Measurements from ENCODE around the gene HIF3A. TPM values are rescaled to one million over a fixed set of nuclear protein-coding genes. Genes with fewer than 3 reads are reported as not detected.
A peak's percentile ranks its signal among the peaks of the same experiment; 100 is the strongest.

Gene HIF3A
- total RNA-seq, 2 donors from 2014 or later, result not detected

GRCh38 chr19:46353730-46354528 is 57.1 kb downstream of the HIF3A start:
- Mint-ChIP-seq H3K9me3 (no peaks in the 10 kb centered on the region), H3K27me3 (no peaks in the 10 kb centered on the region), H3K27ac (peak overlapping the region; percentile 43), H3K4me3 (no peak overlapping the region), H3K4me1 (peaks cover 34% of the 10 kb centered on the region), H3K36me3 (ENCODE audit: low read depth) (peaks cover 74% of the 10 kb centered on the region)
- ATAC-seq (replicated peaks), result no peak

- H3K27me3 Mint-ChIP-seq, result no peaks in the 10 kb centered on the region
- peak; percentile 60 for ATAC-seq (replicated peaks)
- H3K4me1 Mint-ChIP-seq, result peaks cover 21% of the 10 kb centered on the region
- H3K9me3 Mint-ChIP-seq, result no peaks in the 10 kb centered on the region
- peak overlapping the region; percentile 90 for H3K27ac Mint-ChIP-seq
- peak overlapping the region; percentile 20 for H3K4me3 Mint-ChIP-seq
- peaks cover 67% of the 10 kb centered on the region for H3K36me3 Mint-ChIP-seq (ENCODE audit: low read depth)
Measured at GRCh38 chr19:46355234-46356148, 58.6 kb downstream of the HIF3A start.

GRCh38 chr19:46356149-46357055 is 59.6 kb downstream of the HIF3A start:
- peaks cover 67% of the 10 kb centered on the region for H3K36me3 Mint-ChIP-seq (ENCODE audit: low read depth)

GRCh38 chr19:46357846-46358583 is 61.2 kb downstream of the HIF3A start:
- no peak overlapping the region for H3K27ac Mint-ChIP-seq
- peaks cover 72% of the 10 kb centered on the region for H3K36me3 Mint-ChIP-seq (ENCODE audit: low read depth)
- no peak for ATAC-seq (replicated peaks)
- H3K9me3 Mint-ChIP-seq, result no peaks in the 10 kb centered on the region
- peaks cover 20% of the 10 kb centered on the region for H3K4me1 Mint-ChIP-seq
- no peak overlapping the region for H3K4me3 Mint-ChIP-seq
- H3K27me3 Mint-ChIP-seq, result no peaks in the 10 kb centered on the region

More at GRCh38 chr19:46356149-46357055, 59.6 kb downstream of the HIF3A start:
- Mint-ChIP-seq H3K4me1 (peaks cover 15% of the 10 kb centered on the region), H3K4me3 (no peak overlapping the region), H3K27me3 (no peaks in the 10 kb centered on the region), H3K27ac (no peak overlapping the region), H3K9me3 (no peaks in the 10 kb centered on the region)
- ATAC-seq (replicated peaks), result peak; percentile 44

DNA sequence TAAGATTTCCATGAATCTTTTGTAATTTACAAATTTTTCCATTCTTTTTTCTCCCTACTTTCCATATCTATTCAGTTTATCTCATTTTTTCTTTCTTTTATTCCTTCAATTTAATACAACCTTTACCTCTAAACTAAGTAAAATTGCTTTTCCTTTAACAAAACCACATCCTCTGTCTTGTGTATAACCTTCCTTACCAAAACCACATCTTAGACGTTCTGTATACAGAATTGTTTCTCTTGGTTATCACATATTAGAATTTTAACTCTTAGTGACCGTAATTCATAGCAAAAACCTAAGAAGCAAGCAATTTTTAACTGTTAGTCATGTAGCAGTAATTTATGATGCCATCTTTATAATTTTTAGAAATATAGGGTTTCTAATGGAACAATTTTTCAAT is 65.1 kb downstream of the HIF3A start:
- Mint-ChIP-seq H3K4me3 (peak overlapping the region; percentile 54), H3K36me3 (ENCODE audit: low read depth) (peaks cover 71% of the 10 kb centered on the region), H3K27me3 (no peaks in the 10 kb centered on the region), H3K9me3 (no peaks in the 10 kb centered on the region), H3K4me1 (peaks cover 14% of the 10 kb centered on the region), H3K27ac (no peak overlapping the region)
- ATAC-seq (replicated peaks), result no peak

GRCh38 chr19:46364359-46364758 is 67.5 kb downstream of the HIF3A start:
- Mint-ChIP-seq H3K27me3 (no peaks in the 10 kb centered on the region), H3K36me3 (ENCODE audit: low read depth) (peaks cover 59% of the 10 kb centered on the region), H3K4me3 (no peak overlapping the region), H3K4me1 (peaks cover 6% of the 10 kb centered on the region), H3K9me3 (no peaks in the 10 kb centered on the region), H3K27ac (no peak overlapping the region)
- ATAC-seq (replicated peaks), result no peak

GRCh38 chr19:46365561-46365960 is 68.7 kb downstream of the HIF3A start:
- H3K27ac Mint-ChIP-seq, result no peak overlapping the region
- H3K4me3 Mint-ChIP-seq, result no peak overlapping the region
- no peaks in the 10 kb centered on the region for H3K27me3 Mint-ChIP-seq
- H3K36me3 Mint-ChIP-seq (ENCODE audit: low read depth), result peaks cover 59% of the 10 kb centered on the region
- ATAC-seq (replicated peaks), result no peak
- H3K9me3 Mint-ChIP-seq, result no peaks in the 10 kb centered on the region
- H3K4me1 Mint-ChIP-seq, result peaks cover 6% of the 10 kb centered on the region

DNA sequence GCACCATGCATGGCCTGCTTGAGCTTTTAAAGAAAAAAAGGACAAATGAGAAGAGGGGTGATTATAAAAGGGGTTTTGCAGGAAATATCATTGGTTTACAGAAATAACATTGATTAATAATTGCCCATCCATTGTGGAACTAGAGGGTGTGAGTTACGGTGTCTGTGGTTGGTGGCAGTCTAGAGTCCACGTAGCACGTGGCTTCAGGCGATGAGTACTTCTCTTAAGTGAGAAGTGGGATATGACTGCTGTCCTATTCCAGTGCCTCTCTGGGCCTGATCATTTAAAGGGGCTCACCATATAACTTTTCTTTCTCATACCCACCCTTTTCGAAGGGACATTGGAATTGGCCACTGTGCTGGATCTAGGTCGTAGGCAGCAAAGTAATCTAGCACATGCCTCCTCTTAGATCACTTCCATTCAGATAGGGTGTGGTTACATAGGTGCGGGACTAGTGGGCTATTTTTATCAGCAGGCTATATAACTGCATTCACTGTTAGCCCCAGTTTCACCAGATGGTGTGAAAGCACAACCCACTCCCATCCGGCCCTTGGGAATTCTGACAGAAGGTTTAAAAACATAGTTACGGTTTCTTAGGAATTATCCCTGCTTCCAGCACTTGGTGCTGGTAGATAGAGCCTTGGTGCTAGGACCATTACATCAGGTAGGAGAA is 69.9 kb downstream of the HIF3A start:
- no peaks in the 10 kb centered on the region for H3K9me3 Mint-ChIP-seq
- no peaks in the 10 kb centered on the region for H3K27me3 Mint-ChIP-seq
- H3K27ac Mint-ChIP-seq, result no peak overlapping the region
- no peak overlapping the region for H3K4me3 Mint-ChIP-seq
- no peak for ATAC-seq (replicated peaks)
- H3K4me1 Mint-ChIP-seq, result peaks cover 8% of the 10 kb centered on the region
- peaks cover 64% of the 10 kb centered on the region for H3K36me3 Mint-ChIP-seq (ENCODE audit: low read depth)

GRCh38 chr19:46367426-46367825 is 70.6 kb downstream of the HIF3A start:
- peaks cover 5% of the 10 kb centered on the region for H3K4me1 Mint-ChIP-seq
- H3K27ac Mint-ChIP-seq, result no peak overlapping the region
- no peak overlapping the region for H3K4me3 Mint-ChIP-seq
- H3K9me3 Mint-ChIP-seq, result no peaks in the 10 kb centered on the region
- no peak for ATAC-seq (replicated peaks)
- no peaks in the 10 kb centered on the region for H3K27me3 Mint-ChIP-seq
- peaks cover 58% of the 10 kb centered on the region for H3K36me3 Mint-ChIP-seq (ENCODE audit: low read depth)

DNA sequence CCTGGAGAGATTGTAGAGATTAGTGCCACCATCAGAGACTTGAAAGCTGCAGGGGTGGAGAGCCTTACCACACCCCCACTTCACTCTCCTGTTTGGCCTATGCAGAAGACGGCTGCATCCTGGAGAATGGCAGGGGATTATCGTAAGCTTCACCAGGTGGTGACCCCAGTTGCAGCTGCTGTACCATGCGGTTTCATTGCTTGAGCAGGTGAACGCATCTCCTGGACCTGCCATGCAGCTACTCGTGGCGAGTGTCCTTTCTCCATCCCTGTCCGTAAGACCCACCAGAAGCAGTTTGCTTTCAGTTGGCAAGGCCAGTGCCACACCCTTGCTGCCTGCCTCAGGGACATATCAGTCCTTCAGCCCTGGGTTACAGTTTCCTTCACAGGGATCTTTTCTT is 71.3 kb downstream of the HIF3A start:
- H3K4me1 Mint-ChIP-seq, result peaks cover 5% of the 10 kb centered on the region
- no peak overlapping the region for H3K27ac Mint-ChIP-seq
- no peaks in the 10 kb centered on the region for H3K9me3 Mint-ChIP-seq
- no peak for ATAC-seq (replicated peaks)
- H3K4me3 Mint-ChIP-seq, result no peak overlapping the region
- no peaks in the 10 kb centered on the region for H3K27me3 Mint-ChIP-seq
- peaks cover 58% of the 10 kb centered on the region for H3K36me3 Mint-ChIP-seq (ENCODE audit: low read depth)

DNA sequence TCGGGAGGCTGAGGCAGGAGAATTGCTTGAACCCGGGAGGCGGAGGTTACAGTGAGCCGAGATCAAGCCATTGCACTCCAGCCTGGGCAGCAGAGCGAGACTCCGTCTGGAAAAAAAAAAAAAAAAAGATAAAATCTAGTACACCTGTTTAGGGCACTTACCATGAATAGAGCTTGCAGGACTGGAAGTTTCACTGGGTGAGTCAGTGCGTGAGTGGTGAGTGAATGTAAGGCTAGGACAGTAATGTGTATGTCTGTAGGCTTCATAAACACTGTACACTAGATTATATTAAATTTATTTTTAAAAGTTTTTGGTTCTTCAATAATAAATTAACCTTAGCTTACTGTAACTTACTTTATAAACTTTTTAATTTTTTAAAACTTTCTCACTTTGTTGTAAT is 73.0 kb downstream of the HIF3A start:
- ATAC-seq (replicated peaks), result peak; percentile 88
- no peaks in the 10 kb centered on the region for H3K9me3 Mint-ChIP-seq
- peaks cover 43% of the 10 kb centered on the region for H3K36me3 Mint-ChIP-seq (ENCODE audit: low read depth)
- no peak overlapping the region for H3K27ac Mint-ChIP-seq
- H3K4me3 Mint-ChIP-seq, result no peak overlapping the region
- no peaks in the 10 kb centered on the region for H3K27me3 Mint-ChIP-seq
- H3K4me1 Mint-ChIP-seq, result peaks cover 5% of the 10 kb centered on the region

DNA sequence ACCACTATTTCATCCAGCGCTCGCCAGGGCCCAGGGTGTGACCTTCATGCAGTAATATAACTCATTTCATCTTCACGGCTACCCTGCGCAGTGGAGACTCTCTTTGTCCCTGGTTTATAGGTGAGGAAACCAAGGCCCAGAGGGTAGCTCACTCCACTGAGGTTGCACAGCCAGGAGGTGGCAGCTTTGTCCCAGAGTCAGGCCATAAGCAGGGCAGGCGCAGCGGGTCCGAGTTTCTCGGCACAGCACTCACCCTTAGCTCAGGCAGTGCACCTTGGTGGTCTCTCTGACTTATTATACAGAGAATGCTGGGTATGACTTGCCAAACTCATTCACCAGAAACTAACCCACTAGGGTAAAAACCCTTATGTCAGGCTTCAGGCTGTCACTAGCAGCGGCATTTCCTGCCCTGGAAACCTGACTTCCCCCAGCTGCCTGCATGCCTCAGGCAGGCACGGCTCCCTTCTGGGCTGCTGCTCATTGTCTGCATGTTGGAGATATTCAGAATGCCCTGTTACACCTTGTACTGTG is 74.6 kb downstream of the HIF3A start:
- Mint-ChIP-seq H3K27me3 (no peaks in the 10 kb centered on the region), H3K27ac (no peak overlapping the region), H3K4me3 (no peak overlapping the region)

More for the DNA sequence above, 74.6 kb downstream of the HIF3A start:
- Mint-ChIP-seq H3K36me3 (ENCODE audit: low read depth) (peaks cover 37% of the 10 kb centered on the region), H3K4me1 (peaks cover 5% of the 10 kb centered on the region), H3K9me3 (no peaks in the 10 kb centered on the region)
- peak; percentile 59 for ATAC-seq (replicated peaks)

Data from activated T-helper 17 cell treated with anti-CD3 and anti-CD28 coated beads, Interleukin-2, amount 50 U/mL, for 72 hours (primary cell).